GM18505 (cell line): ENCODE results near the gene OR5D16.
"Not testable (repeated sequence)": the region's sequence is repeated elsewhere in the genome, so short reads cannot be mapped to it uniquely, and the experiment has no call there.

Experiments
- ATAC-seq: cut with Tn5 transposase; IDR thresholded peaks from one replicate; pipeline ENCODE4 v1.9.1; 2021; ENCODE audit not compliant: unreplicated experiment
- POLR2A ChIP-seq: IDR thresholded peaks from 4 replicates; pipeline ENCODE4 v1.6.1; 2011; ENCODE audit warnings: borderline replicate concordance; ENCODE audit not compliant: insufficient read depth, insufficient read length; ENCODE audit errors: extremely low read depth

Gene OR5D16

DNA sequence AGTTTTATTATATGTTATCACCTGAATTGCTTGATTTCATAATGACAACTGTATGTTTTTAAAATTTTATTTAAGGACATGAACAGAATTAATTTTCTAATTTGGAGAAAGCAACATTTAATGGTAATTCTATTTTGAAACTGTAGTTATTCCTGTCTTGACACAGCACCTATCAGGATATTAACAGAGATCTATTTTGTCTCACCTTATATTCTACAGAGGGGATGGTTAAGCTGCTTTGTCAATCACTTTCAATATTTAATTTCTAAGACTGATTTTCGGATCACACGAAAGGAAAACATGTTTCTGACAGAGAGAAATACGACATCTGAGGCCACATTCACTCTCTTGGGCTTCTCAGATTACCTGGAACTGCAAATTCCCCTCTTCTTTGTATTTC is at the start of gene OR5D16:
OR5D16 (plus strand) TSS at position 301 of the 400 bp plus-strand sequence; CDS start at position 301, 0 bp downstream.
- ATAC-seq: no peak
- TF ChIP-seq POLR2A: no peak

DNA sequence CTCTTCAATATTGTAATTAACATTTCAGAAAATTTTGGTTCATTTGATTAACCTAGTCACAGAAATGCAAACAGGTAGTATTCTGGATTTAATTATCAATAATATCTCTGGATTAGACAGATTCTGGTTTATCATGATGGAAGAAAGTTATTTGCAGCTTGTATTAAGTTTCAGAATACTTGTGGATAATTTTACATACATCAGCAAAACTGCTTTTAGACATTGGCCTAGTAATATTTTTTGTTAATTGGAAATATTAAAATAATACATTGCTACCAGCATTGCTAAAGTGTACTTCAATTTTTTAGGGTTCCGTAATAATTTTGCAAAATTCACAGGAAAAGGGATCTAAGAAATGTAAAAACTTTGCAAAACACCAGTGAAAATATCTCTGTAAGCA is 46.9 kb upstream of the OR5D16 start:
- no peak for TF ChIP-seq POLR2A
- ATAC-seq: no peak

DNA sequence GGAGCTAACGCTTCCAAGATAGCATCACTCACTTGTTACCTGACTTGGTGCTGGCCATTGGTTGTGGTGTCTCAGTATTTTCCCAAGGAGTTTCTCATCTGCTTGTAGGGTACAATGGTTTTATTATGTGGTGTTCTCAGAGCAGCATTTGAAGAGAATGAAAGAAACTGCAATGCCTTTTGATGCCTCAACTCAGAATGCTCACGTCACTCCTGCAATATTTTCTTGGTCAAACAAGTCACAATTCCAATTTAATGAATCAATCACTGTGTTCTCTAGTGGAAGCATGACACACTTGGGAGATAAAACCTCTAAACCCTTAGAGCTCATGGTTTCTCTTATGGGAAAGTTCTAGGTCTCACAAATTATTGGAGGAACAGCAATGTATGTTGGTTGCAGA is 45.2 kb upstream of the OR5D16 start:
- no peak for ATAC-seq

DNA sequence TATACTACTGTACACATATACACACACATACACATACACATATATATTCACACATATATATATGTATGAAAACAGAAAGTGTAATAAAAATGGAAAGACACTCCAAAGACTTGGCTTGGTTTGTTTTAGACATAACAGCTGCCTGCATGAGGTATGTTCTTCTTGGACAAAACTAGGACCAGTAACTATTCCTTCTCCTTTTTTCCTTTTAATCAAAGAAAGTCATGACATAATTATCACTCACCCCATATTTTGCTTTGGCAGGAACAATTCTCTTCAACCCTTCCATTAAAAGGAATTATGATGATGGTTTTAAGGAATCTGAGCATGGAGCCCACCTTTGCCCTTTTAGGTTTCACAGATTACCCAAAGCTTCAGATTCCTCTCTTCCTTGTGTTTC is 43.3 kb upstream of the OR5D16 start, which contains the start of gene OR5D14:
OR5D14 (plus strand) TSS at position 301 of the 400 bp plus-strand sequence; CDS start at position 301, 0 bp downstream.
- no peak for ATAC-seq
- no peak for TF ChIP-seq POLR2A

More for the DNA sequence above, 45.2 kb upstream of the OR5D16 start:
- TF ChIP-seq POLR2A: no peak

DNA sequence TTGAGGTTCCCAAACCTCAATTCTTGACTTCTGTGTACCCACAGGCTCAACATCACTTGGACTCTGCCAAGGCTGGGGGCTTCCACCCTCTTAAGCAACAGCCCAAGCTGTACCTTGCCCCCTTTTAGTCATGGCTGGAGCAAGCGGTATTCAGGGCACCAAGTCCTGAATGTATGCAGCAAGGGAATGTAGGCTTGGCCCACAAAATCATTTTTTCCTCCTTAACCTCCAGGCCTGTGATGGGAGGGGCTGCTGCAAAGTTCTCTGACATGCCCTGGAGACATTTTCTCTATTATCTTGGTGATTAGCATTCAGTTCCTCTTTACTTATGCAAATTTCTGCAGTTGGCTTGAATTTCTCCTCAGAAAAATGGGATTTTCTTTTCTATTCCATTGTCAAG is 32.3 kb upstream of the OR5D16 start:
- no peak for ATAC-seq
- no peak for TF ChIP-seq POLR2A

DNA sequence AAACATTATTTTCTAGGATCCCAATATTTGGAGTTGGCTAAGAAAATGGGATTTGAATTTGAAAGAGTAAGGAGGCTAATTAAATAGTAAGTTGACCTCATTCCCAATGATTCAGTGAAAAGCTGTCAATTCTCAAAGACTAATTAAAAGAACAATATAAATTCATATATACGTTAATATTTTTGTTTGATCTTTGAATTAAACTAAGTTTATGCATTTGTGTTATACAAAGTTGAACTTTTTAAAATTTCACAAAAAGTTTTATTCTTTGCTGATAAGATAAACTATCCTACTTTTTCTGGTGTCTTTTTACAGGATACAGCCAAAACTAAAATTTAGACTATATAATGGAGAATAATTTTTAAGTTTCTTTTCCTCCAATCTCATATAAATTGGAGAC is 27.5 kb upstream of the OR5D16 start, which contains the start of gene OR5L1:
OR5L1 (plus strand) TSS at position 301 of the 400 bp plus-strand sequence. CDS start 100 bp downstream, outside the sequence.
- no peak for ATAC-seq
- TF ChIP-seq POLR2A: no peak

DNA sequence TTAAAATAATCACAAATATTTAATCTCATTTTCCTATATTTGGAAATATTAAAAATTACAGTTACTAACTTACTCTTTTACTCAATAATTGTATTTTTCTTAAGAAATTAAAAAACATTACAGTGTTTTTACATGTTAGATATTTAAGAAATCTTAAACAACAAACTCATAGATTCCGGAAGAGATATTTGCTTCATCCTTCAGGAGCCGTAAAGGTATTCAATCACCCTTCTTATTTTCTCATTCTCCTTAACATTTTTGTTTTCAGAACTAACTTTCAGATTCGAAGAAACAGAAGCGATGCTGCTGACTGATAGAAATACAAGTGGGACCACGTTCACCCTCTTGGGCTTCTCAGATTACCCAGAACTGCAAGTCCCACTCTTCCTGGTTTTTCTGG is 19.2 kb upstream of the OR5D16 start, which contains the start of gene OR5D18:
OR5D18 (plus strand) TSS at position 301 of the 400 bp plus-strand sequence; CDS start at position 301, 0 bp downstream.
- no peak for TF ChIP-seq POLR2A
- no peak for ATAC-seq

DNA sequence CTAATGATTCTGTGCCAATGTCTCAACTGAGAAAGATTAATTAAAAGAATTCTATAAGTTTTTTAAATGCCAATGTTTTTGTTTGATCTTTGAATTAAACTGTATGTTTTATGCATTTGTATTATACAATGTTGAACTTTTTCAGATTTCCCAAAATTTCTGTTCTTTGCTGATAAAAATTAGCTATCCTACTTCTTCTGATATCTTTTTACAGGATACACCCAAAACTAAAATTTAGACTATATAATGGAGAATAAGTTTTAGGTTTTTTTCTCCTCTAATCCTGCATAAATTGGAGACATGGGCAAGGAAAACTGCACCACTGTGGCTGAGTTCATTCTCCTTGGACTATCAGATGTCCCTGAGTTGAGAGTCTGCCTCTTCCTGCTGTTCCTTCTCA is 11.6 kb upstream of the OR5D16 start, which contains the start of gene OR5L2:
OR5L2 (plus strand) TSS at position 301 of the 400 bp plus-strand sequence; CDS start at position 301, 0 bp downstream.
- TF ChIP-seq POLR2A: no peak

DNA sequence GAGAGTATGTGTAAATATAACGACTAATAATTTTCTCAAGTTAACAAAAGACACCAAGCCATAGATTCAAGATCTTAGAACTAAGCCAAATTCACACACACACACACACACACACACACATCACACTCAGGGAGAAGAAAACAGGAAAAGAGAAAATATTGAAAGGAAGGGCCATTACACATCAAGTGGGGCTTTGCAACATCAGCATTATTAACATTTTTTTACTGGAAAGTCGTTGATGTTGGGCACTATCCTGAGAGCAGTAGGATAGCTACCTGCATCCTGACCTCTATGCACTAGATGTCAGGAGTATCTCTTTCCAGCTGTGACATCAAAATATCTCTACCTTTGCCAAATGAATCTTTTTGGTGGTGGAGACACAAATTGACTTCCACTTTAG is 8.9 kb downstream of the OR5D16 start:
- ATAC-seq: no peak
- no peak for TF ChIP-seq POLR2A

More for the DNA sequence above, 11.6 kb upstream of the OR5D16 start, which contains the start of gene OR5L2:
- no peak for ATAC-seq

DNA sequence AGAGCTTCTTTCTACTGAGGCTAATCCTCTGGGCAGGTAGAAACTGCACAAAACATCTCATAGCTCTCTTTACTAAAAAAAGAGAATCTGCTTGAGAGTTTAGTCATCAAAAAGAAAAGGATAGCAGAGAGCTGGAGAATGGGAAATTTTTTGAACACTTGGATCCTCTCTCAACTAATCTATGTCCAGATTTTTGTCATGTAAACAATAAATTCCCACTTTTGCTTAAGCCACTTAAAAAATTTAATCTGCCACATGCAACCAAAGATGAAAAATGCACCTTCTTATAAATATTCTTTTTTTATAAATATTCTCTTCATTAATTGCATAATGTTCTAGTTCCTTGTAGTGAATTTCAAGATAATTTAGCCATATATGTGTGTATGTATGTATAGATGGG is 10.5 kb downstream of the OR5D16 start:
- no peak for TF ChIP-seq POLR2A
- no peak for ATAC-seq

DNA sequence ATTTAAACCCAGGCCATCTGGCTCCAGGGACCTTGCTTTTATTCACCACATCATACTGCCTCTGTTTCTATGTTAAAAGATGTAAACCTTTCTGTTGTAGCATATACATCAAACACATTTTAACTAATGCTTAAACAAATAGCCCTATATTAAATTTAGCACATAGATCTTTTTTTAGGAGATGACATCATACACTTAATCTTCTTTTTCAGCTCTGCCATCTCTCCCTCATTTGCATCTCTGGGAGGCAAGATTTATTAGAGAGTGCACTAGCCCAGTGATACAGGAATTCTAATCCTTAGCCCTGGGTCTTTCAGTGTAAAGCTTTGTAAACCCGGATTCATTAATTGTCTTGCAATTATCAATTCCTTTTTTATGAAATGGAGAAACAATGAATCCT is 13.6 kb downstream of the OR5D16 start:
- TF ChIP-seq POLR2A: no peak
- no peak for ATAC-seq

DNA sequence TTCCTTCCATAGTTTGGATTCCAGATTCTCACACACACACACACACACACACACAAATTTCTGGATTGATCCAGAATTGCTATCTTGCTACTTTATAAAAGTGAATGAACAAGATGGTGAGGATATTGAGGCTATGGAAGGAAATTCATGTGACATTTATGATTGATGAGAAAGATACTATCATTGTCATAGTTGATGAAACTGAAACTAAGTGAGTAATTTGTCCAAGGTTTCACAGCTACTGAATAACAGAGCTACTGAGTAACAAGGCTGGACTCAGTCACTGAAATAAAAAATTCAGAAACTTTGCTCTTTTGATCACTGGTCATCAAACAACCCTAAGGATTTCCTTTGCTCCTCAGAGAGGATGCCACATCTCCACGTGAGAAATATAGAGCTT is 16.2 kb downstream of the OR5D16 start:
- no peak for TF ChIP-seq POLR2A
- no peak for ATAC-seq

DNA sequence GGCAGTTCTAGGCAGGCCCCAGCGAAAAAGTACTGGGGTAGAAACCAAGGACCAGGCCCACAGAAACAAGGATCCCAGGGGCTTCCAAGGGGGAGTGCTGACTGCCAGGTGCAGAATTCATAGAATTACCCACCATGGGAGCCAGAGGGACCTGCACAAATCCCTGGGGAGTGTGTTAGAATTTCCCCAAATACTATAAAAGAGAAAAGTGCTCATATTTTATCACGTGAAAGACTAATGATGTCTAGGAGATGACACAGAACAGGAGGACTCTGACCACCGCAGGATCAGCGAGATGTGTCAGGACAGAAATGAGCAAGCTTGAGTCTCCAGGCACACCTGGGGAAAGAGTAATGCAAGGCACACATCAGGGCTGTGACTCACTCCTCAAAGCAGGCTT is 28.8 kb downstream of the OR5D16 start:
- not testable (repeated sequence) for ATAC-seq

DNA sequence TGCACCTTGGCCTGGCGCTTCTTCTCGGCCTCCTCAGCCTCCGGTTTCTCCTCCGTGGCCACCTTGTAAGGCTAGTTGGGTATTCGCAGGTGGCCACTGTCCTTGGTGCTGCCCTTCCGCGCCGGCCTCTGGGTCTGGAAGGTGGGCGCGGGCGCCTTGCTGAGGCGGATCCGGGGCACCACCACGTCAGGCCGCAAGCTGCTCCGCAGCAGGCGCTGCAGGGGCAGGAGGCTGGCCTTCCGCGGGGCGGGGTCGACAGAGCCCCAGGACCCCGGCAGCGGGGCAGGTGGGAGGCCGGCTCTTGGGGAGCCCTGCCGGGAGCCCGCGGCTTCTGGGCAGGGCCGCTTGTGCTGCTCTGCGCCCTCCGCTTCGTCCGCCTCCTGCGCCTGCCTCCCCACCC is 34.2 kb downstream of the OR5D16 start:
- not testable (repeated sequence) for ATAC-seq

DNA sequence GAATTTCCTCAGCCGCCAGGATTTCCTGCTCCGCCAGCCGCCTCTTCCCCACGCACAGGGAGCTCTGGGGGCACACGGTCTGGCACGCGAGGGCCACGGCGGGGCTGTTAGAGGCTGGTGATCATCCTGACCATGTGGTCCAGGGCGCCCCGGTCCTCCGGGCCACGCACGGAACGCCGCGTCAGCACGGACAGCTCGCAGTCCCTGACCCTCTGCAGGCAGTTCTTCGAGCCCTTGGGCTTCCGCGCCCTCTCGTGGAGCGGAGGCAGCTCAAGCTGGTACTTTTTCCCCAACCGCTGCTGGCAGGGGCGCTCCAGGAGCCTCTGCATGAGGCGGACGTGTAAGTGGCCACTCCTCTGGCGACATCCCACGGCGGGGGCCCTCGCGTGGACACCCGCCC is 34.6 kb downstream of the OR5D16 start:
- ATAC-seq: not testable (repeated sequence)

DNA sequence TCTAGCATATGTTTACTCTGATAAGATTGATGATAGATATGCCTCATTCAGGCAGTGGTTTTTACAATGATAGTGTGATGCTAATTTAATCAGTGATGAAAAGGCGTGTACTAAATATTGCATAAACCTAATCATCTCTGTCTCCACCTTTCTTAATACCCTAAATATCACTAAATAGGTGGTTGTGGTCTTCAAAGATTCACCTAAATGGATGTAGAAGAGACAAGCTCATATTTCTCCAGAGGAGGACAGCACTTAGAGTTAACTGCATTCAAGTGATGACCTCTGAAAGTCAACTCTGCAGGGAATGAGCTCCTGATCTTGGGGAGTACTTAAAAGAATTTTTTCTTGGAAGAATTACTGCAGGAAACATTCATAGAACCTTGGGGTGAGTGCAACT is 44.4 kb downstream of the OR5D16 start, which contains the start of gene TRIM51:
TRIM51 (plus strand) TSS at position 301 of the 400 bp plus-strand sequence. CDS start 2,132 bp downstream, outside the sequence.
- ATAC-seq: not testable (repeated sequence)

DNA sequence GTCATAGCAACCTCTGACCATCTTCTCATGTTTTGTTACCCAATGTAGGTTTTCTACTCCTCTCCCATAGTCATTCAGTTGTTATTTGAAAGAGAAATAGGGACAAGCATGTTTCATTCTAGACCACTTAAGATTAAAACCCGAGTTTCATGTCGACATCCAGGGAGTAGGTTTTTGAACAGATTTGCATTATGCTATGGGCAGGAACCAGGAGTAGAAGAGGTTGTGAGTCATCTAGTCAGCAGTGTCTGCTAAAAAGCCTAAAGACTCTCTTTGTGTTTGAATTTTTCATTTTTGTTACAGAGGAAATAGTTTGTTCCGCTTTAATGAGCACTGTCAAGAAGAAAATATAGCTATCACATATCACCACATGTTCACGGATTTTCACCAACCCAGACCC is 46.4 kb downstream of the OR5D16 start:
- not testable (repeated sequence) for ATAC-seq

DNA sequence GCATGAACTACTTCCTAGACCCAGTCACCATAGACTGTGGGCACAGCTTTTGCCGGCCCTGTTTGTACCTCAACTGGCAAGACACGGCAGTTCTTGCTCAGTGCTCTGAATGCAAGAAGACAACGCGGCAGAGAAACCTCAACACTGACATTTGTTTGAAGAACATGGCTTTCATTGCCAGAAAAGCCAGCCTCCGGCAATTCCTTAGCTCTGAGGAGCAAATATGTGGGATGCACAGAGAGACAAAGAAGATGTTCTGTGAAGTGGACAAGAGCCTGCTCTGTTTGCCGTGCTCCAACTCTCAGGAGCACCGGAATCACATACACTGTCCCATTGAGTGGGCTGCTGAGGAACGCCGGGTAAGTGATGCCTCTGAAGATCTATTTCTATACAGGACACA is 46.9 kb downstream of the OR5D16 start:
- ATAC-seq: not testable (repeated sequence)
